ENCODE results near the gene ACP6. TPM values are rescaled to one million over a fixed set of nuclear protein-coding genes. Genes with fewer than 3 reads are reported as not detected.
"Not testable (repeated sequence)": the region's sequence is repeated elsewhere in the genome, so short reads cannot be mapped to it uniquely, and the experiment has no call there.

ACP6 gene
- total and polyA plus RNA-seq, 2 donors (not counting 3 experiments of a cell fraction or from before 2014, with no cell fraction given), result 7.1 to 9.4 TPM

GRCh38 chr1:147618077-147618569 lies 52.2 kb downstream of the ACP6 start:
- dilution Hi-C loops (cut with MboI; ENCODE audit: extremely low pct_ligation_motif_present, low sequenced_read_pairs) (no loop called here), intact Hi-C loops (cut with micrococcal nuclease) (no loop called here)
- Histone ChIP-seq H2AFZ (ENCODE audit: low read depth, low read length) (no peak overlapping the region), H3K4me2 (ENCODE audit: insufficient read depth, low read length) (no peak overlapping the region), H3K9ac (replicated peaks; ENCODE audit: extremely low read depth, insufficient read depth, low read length) (no peak overlapping the region), H3K79me2 (ENCODE audit: control insufficient read depth, insufficient read depth, low read length) (no peaks in the 10 kb centered on the region), H3K4me1 (ENCODE audit: control insufficient read depth, extremely low read depth, insufficient read depth, low read length) (no peaks in the 10 kb centered on the region), H3K9me1 (replicated peaks; ENCODE audit: control insufficient read depth, extremely low read depth, insufficient read depth, low read length) (no peaks in the 10 kb centered on the region), H4K20me1 (replicated peaks; ENCODE audit: control insufficient read depth, extremely low read depth, insufficient read depth, low read length) (no peaks in the 10 kb centered on the region), H3K4me3 (replicated peaks in 1 of 3; ENCODE audit: insufficient read depth in 1 of 3, low read depth in 1 of 3, low read length in 3 of 3) (no peak overlapping the region), H3K27ac (ENCODE audit: insufficient read depth, low read depth, low read length) (no peak overlapping the region), H3K36me3 (ENCODE audit: control insufficient read depth in 2 of 2, extremely low read depth in 1 of 2, insufficient read depth in 2 of 2, low read length in 2 of 2) (peaks cover 5 to 23% of the 10 kb centered on the region in 2 experiments), H3K9me3 (replicated peaks; ENCODE audit: control insufficient read depth, insufficient read depth, low read length) (no peaks in the 10 kb centered on the region), H3K27me3 (ENCODE audit: control insufficient read depth in 2 of 2, insufficient read depth in 2 of 2, low read length in 2 of 2) (no peaks in the 10 kb centered on the region)
- no TSS peak for BruUV-seq (replicated peaks)
- TF ChIP-seq JUN (IDR thresholded peaks at IDR 0.05; ENCODE audit: borderline replicate concordance, insufficient read depth, insufficient read length, low read depth), result no peak
- TF ChIP-seq MAX (IDR thresholded peaks at IDR 0.05; ENCODE audit: insufficient read depth, insufficient read length), result no peak
- TF ChIP-seq MYC (IDR thresholded peaks at IDR 0.05; ENCODE audit: low read depth, low read length), result no peak
- no peak for TF ChIP-seq POLR2AphosphoS5 (IDR thresholded peaks at IDR 0.05; ENCODE audit: insufficient read depth, low read depth, low read length)
- TF ChIP-seq POLR2A (IDR thresholded peaks at IDR 0.05; ENCODE audit: low read depth, low read length), result no peak
- no peak for TF ChIP-seq GATA2 (IDR thresholded peaks at IDR 0.05; ENCODE audit: insufficient read depth, insufficient read length, low read depth, low read length)
- no peak for TF ChIP-seq FOS (IDR thresholded peaks at IDR 0.05; ENCODE audit: borderline replicate concordance, insufficient read depth, low read length)
- TF ChIP-seq CTCF (IDR thresholded peaks at IDR 0.05; ENCODE audit: extremely low read depth in 1 of 2, insufficient read depth in 1 of 2, low read depth in 1 of 2, low read length in 2 of 2), result no peak
- no peak for TF ChIP-seq EZH2 (IDR thresholded peaks at IDR 0.05; ENCODE audit: borderline replicate concordance, low read depth, low read length, severe bottlenecking)
- ChIA-PET CTCF (interaction anchor here (1.0 to 1.1 kb wide), 3 partner anchors 9 to 124 kb away, joined by 3 to 4 read pairs (median 3); no protein-coding TSS in a partner anchor), POLR2A (no interaction called here)
- no peak for DNase-seq (ENCODE audit: low read depth, low spot score)
- no peak for FAIRE-seq

GRCh38 chr1:147614966-147615365 lies 55.4 kb downstream of the ACP6 start:
- H3K4me3 ChIP-seq (replicated peaks in 1 of 3; ENCODE audit: insufficient read depth in 1 of 3, low read depth in 1 of 3, low read length in 3 of 3); H3K9me3 ChIP-seq (replicated peaks; ENCODE audit: control insufficient read depth, insufficient read depth, low read length); H2AFZ ChIP-seq (ENCODE audit: low read depth, low read length); BruUV-seq (replicated peaks); CTCF ChIA-PET; H4K20me1 ChIP-seq (replicated peaks; ENCODE audit: control insufficient read depth, extremely low read depth, insufficient read depth, low read length); dilution Hi-C loops (cut with MboI; ENCODE audit: extremely low pct_ligation_motif_present, low sequenced_read_pairs); intact Hi-C loops (cut with micrococcal nuclease); H3K4me2 ChIP-seq (ENCODE audit: insufficient read depth, low read length); H3K27ac ChIP-seq (ENCODE audit: insufficient read depth, low read depth, low read length); H3K4me1 ChIP-seq (ENCODE audit: control insufficient read depth, extremely low read depth, insufficient read depth, low read length); DNase-seq (ENCODE audit: low read depth, low spot score); POLR2A ChIA-PET; H3K9me1 ChIP-seq (replicated peaks; ENCODE audit: control insufficient read depth, extremely low read depth, insufficient read depth, low read length); H3K27me3 ChIP-seq (ENCODE audit: control insufficient read depth in 2 of 2, insufficient read depth in 2 of 2, low read length in 2 of 2); H3K9ac ChIP-seq (replicated peaks; ENCODE audit: extremely low read depth, insufficient read depth, low read length); FAIRE-seq; H3K79me2 ChIP-seq (ENCODE audit: control insufficient read depth, insufficient read depth, low read length): not testable (repeated sequence)
- H3K36me3 ChIP-seq (ENCODE audit: control insufficient read depth in 2 of 2, extremely low read depth in 1 of 2, insufficient read depth in 2 of 2, low read length in 2 of 2), result peaks cover 7 to 24% of the 10 kb centered on the region in 2 experiments
